ENCODE results near the gene IFFO2. TPM values are rescaled to one million over a fixed set of nuclear protein-coding genes. Genes with fewer than 3 reads are reported as not detected.

Gene IFFO2
- total RNA-seq, 2 donors from 2014 or later: 2.3 to 14.0 TPM

DNA sequence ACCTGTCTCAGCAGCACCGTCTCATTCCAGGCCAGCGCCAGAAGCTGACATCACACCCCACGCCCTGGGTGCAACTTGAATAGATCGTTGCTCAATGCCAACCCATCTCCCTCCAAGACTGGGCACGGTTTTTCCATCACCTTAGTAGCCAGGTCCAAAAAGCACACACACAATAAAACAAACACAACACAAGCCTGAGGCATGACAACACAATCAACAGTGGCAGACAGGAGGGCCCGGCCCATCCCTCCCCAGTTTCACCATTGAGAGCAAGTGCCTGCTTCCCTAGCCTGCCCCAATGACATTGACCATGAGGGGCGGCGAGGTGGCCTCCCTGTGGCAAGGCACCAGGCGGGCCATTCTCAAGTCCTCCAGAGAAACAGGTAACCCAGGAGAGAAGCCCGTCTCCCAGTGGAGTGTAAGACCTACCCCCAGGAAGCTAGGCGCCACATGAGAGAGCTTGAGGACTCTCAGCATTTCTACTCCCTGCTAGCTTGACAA lies 2.7 kb downstream of the IFFO2 start:
- no peaks in the 10 kb centered on the region for H3K9me3 ChIP-seq
- H3K27me3 ChIP-seq: no peaks in the 10 kb centered on the region
- DNase-seq (ENCODE audit: low spot score): no peak
- no peak overlapping the region for H3K27ac ChIP-seq
- peaks cover 0 to 65% of the 10 kb centered on the region in 2 donors for H3K4me1 ChIP-seq
- TF ChIP-seq, protein P1, sequence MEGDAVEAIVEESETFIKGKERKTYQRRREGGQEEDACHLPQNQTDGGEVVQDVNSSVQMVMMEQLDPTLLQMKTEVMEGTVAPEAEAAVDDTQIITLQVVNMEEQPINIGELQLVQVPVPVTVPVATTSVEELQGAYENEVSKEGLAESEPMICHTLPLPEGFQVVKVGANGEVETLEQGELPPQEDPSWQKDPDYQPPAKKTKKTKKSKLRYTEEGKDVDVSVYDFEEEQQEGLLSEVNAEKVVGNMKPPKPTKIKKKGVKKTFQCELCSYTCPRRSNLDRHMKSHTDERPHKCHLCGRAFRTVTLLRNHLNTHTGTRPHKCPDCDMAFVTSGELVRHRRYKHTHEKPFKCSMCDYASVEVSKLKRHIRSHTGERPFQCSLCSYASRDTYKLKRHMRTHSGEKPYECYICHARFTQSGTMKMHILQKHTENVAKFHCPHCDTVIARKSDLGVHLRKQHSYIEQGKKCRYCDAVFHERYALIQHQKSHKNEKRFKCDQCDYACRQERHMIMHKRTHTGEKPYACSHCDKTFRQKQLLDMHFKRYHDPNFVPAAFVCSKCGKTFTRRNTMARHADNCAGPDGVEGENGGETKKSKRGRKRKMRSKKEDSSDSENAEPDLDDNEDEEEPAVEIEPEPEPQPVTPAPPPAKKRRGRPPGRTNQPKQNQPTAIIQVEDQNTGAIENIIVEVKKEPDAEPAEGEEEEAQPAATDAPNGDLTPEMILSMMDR (IDR thresholded peaks at IDR 0.05): no peak
- no peaks in the 10 kb centered on the region for H3K36me3 ChIP-seq
- H3K4me3 ChIP-seq: peak overlapping the region in 1 of 2 donors; percentile 75

DNA sequence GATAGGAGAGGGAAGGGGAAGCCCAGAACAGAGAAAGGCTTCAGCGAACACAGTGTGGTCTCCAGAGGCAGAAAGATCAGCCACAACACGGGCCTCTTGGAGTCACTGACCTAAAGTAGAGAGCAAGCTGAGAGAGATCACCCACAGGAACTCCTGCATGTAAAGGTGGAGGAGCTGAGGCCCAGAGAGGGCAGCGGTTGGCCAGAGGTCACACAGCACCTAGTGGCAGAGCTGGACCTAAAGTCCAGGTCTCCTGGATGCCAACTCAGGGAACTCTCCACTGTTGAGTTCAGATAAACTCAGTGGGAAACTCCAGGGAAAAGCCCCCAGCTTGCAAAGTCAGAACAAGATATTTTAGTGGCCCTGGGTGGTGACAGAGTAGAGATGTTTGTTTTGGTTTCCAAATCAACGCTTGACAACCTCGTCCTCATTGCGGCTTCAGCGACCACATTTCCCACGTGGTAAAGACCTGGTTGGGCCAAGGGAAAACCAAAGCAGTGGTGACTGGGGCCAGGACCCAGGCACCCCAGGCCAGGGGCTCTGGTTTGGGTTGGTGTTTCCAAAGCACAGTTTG lies 4.6 kb downstream of the IFFO2 start:
- H3K4me3 ChIP-seq: no peak overlapping the region
- peak overlapping the region; percentile 87 to 88 for H3K27ac ChIP-seq
- no peaks in the 10 kb centered on the region for H3K36me3 ChIP-seq
- no peaks in the 10 kb centered on the region for H3K9me3 ChIP-seq
- TF ChIP-seq, protein P1 (IDR thresholded peaks at IDR 0.05): no peak
- peaks cover 0 to 75% of the 10 kb centered on the region in 2 donors for H3K4me1 ChIP-seq
- no peaks in the 10 kb centered on the region for H3K27me3 ChIP-seq
- DNase-seq (ENCODE audit: low spot score): no peak

DNA sequence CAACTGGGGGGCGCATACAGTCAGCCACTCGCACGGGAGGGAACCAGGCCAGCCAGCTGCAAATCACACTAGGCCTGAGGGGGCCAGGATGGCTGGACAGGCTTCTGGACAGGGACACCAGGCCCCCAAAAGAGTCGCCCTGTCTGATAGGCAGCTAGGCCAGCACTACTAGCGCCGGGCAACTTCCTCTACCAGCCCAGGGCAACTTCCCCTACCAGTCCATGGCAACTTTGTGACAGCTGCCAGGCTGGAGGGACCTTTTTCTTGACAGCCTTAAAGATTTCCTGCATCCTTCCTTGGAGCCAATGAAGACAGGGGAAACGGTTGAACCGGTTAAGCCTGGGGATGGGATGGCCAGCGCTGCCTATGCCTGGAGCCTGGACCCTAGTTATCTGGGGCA lies 5.1 kb downstream of the IFFO2 start:
- Histone ChIP-seq H3K4me1 (peaks cover 0 to 77% of the 10 kb centered on the region in 2 donors), H3K27ac (peak overlapping the region; percentile 87 to 88), H3K36me3 (no peaks in the 10 kb centered on the region), H3K9me3 (no peaks in the 10 kb centered on the region), H3K4me3 (no peak overlapping the region), H3K27me3 (no peaks in the 10 kb centered on the region)
- TF ChIP-seq, protein P1 (IDR thresholded peaks at IDR 0.05): no peak
- no peak for DNase-seq (ENCODE audit: low spot score)

DNA sequence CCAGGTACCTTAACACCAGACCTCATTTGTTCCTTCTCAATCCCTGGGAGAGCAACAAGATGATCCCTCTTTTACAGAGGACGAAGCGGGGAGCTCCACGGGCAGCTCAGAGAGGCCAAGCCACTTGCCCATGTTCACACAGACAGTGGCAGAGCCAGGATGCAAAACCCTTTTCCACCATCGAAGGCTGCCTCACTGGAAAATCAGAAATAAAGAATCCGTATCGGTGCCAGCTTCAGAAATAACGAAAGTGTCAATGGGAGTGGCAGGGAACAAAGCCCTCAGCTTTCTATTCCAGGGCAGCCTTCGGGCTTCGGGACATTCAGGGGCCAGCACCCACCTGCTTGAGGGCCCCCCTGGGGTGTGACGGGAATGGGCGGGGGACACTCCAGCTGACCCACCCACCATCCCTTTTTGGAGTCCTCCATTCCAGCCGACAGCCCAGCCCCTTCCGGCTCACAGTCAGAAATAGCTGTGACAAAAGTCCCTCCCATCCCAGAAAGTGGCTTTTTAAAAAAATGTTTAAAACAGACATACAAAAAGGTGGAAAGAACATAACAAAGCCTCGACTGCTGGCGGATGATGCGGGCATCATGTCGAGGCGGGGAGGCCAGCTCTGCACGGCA lies 6.0 kb downstream of the IFFO2 start:
- Histone ChIP-seq H3K9me3 (no peaks in the 10 kb centered on the region), H3K4me3 (peak overlapping the region; percentile 20 to 42), H3K27me3 (no peaks in the 10 kb centered on the region), H3K4me1 (peaks cover 0 to 81% of the 10 kb centered on the region in 2 donors), H3K36me3 (no peaks in the 10 kb centered on the region), H3K27ac (peak overlapping the region; percentile 87 to 88)
- TF ChIP-seq, protein P1 (IDR thresholded peaks at IDR 0.05): no peak
- DNase-seq (ENCODE audit: low spot score): peak; percentile 76

DNA sequence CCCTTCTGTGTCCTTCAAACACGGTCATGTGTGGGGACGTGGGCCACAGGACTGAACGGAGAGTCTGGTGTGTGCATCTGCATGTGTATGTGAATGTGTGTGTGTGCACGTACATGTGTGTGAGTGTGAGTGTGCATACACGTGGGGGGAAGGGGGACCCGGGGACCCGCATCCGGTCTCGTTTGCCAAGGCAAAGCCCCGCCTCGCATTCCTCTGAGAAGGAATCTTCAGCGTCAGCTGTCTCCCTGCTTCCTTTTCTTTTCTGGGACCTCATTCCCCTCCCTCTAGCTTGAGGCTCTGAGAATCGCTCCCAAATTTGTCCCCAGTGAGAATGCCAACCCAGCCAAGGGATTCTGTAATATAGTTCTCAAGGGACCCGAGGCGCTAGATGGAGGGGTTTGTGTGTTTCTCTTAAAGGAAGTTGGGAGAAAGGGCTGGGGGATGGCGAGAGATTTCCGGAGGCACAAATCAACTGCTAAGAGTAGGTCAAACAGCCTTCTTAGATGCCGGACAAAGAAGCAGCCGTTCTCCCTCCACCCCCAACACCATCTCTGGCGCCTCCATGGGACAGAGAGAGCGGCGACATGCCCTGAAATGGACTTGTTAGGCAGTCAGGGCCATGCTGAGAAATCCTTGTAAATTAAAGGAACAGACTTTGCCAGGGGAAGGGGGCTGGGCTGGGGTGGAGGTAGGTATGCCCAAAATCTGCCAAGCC lies 6.6 kb downstream of the IFFO2 start:
- Histone ChIP-seq H3K4me3 (peak overlapping the region; percentile 20 to 42), H3K27me3 (no peaks in the 10 kb centered on the region), H3K36me3 (no peaks in the 10 kb centered on the region), H3K4me1 (peaks cover 0 to 81% of the 10 kb centered on the region in 2 donors), H3K9me3 (no peaks in the 10 kb centered on the region), H3K27ac (peak overlapping the region; percentile 87 to 88)
- TF ChIP-seq, protein P1 (IDR thresholded peaks at IDR 0.05): peak in 1 of 2 donors; percentile 23
- DNase-seq (ENCODE audit: low spot score): no peak

All from right atrium auricular region (tissue), 2 donors.